GM18519 (cell line): ENCODE data around the gene REEP1.
"Not testable (repeated sequence)": the region's sequence is repeated elsewhere in the genome, so short reads cannot be mapped to it uniquely, and the experiment has no call there.

ENCODE experiments used
- ATAC-seq: cut with Tn5 transposase; IDR thresholded peaks from one replicate; pipeline ENCODE4 v1.9.1; 2021; ENCODE audit warnings: mild to moderate bottlenecking, moderate library complexity; ENCODE audit not compliant: unreplicated experiment, low FRiP score

The REEP1 gene

GRCh38 chr2:86350751-86351150 is 13.3 kb upstream of the REEP1 start:
- ATAC-seq: no peak

DNA sequence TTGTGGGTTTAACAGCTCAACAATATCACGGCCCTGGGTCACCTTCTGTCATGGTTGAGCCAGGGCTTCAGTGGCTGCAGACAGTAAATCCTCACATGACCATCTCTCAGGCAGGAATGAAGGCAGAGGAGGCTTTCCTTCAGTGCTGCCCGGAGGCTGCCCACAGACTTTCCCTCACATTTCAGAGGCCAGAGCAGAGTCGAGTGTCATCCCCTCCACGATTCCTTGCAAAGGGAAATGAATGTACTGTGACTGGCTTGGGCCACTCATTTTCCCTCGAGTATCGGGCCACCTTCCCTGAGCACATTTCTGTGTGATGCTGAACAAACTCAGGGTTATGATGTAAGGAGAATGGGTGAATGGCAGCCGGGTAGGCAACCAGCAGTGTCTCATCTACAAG is 10.0 kb upstream of the REEP1 start:
- ATAC-seq: no peak

- ATAC-seq: not testable (repeated sequence)
Observed at GRCh38 chr2:86345783-86346370, 8.5 kb upstream of the REEP1 start.

- no peak for ATAC-seq
Observed at GRCh38 chr2:86344404-86344803, 7.0 kb upstream of the REEP1 start.

- no peak for ATAC-seq
Observed at GRCh38 chr2:86342488-86342887, 5.1 kb upstream of the REEP1 start.

DNA sequence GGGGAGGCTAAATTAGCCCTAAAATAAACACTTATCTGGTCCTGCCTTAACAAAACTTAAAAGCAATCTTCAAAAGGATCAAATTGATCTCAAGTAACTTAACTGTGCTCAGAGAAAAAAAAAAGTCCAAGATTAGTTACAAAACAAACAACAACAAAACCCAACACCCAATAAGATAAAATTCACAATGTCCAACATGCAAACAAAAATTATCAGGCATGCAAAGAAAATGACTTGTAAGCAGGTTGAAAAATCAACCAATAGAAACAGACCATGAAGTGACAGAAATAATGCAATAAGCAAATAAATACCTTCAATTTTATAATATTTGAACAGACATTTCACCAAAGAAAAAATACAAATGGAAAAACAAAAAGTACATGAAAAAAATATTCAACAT is 4.0 kb upstream of the REEP1 start:
- ATAC-seq: no peak

- ATAC-seq: no peak
Observed at GRCh38 chr2:86338778-86339295, 1.4 kb upstream of the REEP1 start.

DNA sequence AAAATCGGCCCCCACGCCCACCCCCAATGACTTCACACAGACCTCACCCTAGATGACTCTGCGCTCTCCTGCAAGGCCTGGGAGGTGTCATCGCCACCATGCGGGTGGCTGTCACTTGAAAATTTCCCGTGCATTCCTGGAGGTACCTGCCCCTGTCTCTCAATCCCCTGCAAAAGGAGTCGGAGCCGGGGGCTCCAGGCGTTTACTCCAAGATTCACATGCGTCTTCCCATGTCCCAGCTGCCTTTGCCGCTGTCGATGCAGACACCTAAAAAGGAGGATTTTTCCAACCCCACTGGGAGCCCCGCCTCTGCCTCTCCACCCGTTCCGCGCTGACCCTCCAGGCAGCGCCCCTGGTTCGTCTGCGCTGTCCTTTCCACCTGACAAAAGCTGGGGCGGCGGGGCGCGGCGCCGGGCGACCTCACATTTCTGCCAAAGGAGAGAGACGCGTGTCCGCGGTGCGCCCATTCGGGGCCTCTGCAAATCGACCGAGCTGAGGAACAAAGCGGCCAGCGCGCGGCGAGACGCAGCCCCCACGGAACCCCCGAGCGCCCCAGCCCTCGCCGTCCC is 667 bp downstream of the REEP1 start:
- ATAC-seq: no peak

- ATAC-seq: no peak
Observed at GRCh38 chr2:86335865-86336674, 1.4 kb downstream of the REEP1 start.

DNA sequence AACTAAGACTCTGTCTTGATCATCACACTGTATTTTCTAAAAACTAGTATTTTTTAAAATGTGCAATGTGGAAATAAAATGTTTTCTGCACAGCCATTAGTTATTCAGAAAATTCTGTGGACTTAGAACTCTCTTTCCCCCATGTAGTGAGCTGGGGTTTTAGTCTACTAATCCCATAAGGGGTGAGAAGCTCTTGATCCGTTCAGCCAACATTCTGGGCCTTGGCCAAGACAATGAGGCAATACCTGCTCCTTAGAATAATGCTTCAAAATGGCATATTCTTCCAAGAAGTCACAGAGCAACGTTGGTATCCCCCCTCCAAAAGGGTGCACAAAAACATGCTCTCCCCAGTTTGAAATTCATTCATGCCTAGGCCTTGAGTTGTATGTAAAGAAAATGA is 4.0 kb downstream of the REEP1 start:
- ATAC-seq: no peak

- ATAC-seq: no peak
Observed at GRCh38 chr2:86332654-86333053, 4.8 kb downstream of the REEP1 start.

GRCh38 chr2:86331384-86331783 is 6.0 kb downstream of the REEP1 start:
- no peak for ATAC-seq

DNA sequence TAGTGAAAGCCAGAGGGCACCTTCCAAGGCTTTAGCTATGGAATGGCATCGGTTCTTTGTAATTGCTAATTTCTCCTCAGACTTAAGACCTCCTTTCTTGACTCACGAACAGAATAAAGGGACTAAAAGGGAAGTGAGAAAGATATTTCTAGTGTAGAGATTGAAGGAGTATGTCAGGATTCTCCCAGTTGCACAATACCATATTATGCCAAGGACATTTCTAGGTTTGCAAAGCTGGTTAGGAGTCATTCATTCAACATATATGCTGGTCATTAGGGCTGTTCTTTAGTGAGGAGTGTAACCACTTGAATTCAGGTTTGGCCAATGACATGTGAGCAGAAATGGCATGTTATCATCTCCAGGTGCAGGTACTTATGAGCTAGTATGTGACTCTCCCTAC is 7.4 kb downstream of the REEP1 start:
- ATAC-seq: no peak

GRCh38 chr2:86323273-86324021 is 14.0 kb downstream of the REEP1 start:
- ATAC-seq: no peak

DNA sequence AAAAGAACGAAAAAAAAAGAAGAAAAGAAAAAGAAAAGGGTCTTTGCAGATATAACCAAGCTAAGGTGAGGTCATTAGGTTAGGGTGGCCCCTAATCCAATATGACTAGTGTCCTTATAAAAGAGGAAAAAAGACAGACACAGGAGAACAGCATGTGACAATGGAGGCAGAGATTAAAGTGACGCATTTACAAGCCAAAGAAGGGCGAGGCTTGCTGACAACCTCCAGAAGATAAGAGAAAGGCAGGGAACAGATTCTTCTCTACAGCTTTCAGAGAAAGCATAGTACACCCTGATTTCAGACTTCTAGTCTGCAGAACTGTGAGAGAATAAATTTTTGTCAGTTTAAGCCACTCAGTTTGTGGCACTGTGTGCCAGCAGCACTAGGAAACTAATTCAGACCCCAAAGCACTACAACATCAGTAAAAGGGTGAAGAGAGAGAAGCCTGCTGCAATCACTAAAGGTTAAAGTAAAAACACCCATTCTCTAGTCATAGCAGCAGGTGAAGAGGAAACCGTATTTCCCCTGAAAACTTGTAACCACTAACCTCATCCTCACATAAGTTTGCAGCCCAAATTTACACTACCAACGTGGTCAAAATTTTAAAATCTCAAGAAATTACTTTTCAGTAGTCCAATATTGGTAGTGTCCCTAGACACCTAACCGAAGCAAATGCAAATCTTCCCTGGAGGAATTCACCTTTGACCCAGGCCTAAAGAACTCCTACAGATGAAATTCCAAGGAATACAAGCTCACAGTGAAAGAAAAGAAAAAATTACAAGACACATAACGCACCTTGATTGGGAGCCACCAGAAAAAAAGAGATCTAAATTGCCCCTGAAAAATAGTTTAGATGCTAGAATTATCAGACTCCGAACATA is 17.5 kb downstream of the REEP1 start:
- no peak for ATAC-seq

DNA sequence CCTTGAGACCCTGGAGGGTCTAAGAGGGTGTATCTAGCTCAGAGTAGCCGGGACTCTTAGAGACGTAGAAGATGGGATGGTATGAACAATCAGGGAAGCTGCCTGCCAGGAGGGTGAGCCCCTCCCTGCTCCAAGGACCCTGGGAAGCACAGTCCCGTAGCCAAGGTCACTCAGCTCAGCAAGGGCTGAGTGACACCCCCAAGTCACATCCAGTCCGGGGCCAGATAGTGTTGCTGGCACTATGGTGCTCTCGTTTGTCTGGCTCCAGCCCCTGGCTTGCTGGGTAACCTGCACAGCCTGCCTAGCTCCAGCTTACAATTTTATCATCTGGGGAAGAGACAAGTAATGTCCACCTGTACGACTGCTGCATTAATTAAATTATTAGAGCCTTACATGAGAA is 22.3 kb downstream of the REEP1 start:
- ATAC-seq: no peak

DNA sequence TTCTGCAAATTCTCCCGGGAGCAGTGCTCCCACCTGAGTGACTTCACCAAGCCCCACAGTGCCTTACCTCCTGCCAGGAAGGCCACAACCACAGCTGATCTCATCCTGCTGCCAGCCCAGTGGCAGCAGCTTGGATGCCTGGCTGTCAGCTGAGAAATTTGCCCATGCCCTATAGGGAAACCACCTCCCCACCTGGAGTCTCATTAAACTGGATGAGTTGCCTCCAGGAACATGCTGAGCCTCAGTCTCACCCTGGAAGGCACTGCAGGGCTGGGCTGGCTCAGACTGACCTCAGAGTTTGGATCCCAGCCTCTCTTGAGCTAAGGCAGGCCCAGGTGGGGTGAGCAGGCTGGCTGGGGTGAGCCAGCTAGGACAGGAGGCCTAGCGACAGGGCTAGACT is 23.3 kb downstream of the REEP1 start:
- no peak for ATAC-seq

DNA sequence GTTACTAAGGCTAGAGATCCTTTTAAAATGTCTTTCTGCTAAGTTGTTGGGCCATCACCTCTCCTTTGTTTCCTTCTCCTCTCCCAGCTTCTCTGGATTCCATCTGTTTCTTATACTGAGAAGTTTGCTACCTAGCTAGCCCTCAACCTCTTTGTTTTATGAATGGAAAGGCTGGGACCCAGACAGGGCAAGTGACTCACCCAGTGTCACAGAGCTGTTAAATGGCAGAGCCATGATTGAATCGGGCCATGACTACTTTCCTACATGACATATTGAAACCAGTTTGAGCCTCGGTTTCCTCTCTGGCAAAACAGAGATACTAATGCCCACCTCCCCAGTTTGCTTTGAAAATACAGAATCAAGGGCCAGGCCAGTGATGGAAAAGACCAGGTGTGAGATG is 24.1 kb downstream of the REEP1 start:
- ATAC-seq: no peak

GRCh38 chr2:86311879-86312278 is 25.5 kb downstream of the REEP1 start:
- ATAC-seq: no peak

DNA sequence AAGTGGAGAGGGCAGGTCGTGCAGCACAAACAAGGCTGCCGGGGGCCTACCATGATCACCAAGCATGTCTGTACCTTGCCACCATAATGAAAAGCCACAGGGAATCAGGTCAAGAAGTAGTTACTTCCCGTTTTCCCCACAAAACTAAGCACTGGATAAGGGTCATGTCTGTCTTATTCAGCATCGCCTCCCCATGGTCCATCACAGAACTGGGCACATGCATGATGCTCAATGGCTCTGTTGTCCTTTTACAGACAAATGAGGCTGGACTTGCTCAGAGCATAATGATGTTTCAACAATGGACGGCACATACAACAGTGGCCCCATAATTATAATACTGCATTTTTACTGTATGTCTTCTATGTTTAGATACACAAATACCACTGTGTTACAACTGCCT is 27.5 kb downstream of the REEP1 start:
- no peak for ATAC-seq
